OCI-LY7 (cell line): Measurements from ENCODE around the gene ABHD18. TPM values are rescaled to one million over a fixed set of nuclear protein-coding genes. Genes with fewer than 3 reads are reported as not detected.

Experiments used
- BruUV-seq: library from RNA; stranded (reverse); fragments of 400-500 nt; replicated peaks from 2 replicates; lab custom pipeline; 2021; lab: Mats Ljungman, UMichigan
- CTCF ChIA-PET: fragments of 300-600 bp; sonication (Branson Sonifier 250); formaldehyde crosslinking; loops from one replicate; lab custom pipeline; 2022; ENCODE audit warnings: antibody characterized with exemption; ENCODE audit not compliant: unreplicated experiment; lab: Charles Lee
- POLR2A ChIA-PET: fragments of 300-600 bp; sonication (Branson Sonifier 250); formaldehyde crosslinking; loops from one replicate; lab custom pipeline; 2022; ENCODE audit warnings: antibody characterized with exemption; lab: Charles Lee
- DNase-seq: peaks from one replicate; pipeline ENCODE4 v3.0.0-alpha.2; 2015; ENCODE audit warnings: low spot score
- H2AFZ ChIP-seq: fragments of 200-600 bp; sonication (generic), shearing (Covaris generic); 2 replicates; pipeline ENCODE4 v1.6.1; 2014; ENCODE audit warnings: mild to moderate bottlenecking, antibody characterized with exemption, low read length, moderate library complexity
- H3K27ac ChIP-seq: fragments of 200-600 bp; sonication (generic); 2 replicates; pipeline ENCODE4 v1.5.1; 2014; ENCODE audit warnings: mixed run types, low read depth, mild to moderate bottlenecking, moderate library complexity, low read length, inconsistent platforms; ENCODE audit not compliant: poor library complexity, severe bottlenecking
- H3K36me3 ChIP-seq: fragments of 200-600 bp; sonication (generic); 2 replicates; pipeline ENCODE4 v1.6.1; 2014; ENCODE audit warnings: mild to moderate bottlenecking, antibody characterized with exemption, low read length, moderate library complexity, mixed read lengths; ENCODE audit not compliant: insufficient read depth
- H3K4me1 ChIP-seq: fragments of 200-600 bp; sonication (generic); 2 replicates; pipeline ENCODE4 v1.5.1; 2014; ENCODE audit warnings: mild to moderate bottlenecking, low read length; ENCODE audit not compliant: insufficient read depth, poor library complexity, severe bottlenecking
- H3K4me2 ChIP-seq: fragments of 200-600 bp; sonication (generic); 2 replicates; pipeline ENCODE4 v1.6.1; 2014; ENCODE audit warnings: mild to moderate bottlenecking, low read length
- H3K4me3 ChIP-seq: fragments of 200-600 bp; sonication (generic); 2 replicates; pipeline ENCODE4 v1.5.1; 2014; ENCODE audit warnings: mild to moderate bottlenecking, low read depth, low read length; ENCODE audit not compliant: poor library complexity, severe bottlenecking
- H3K79me2 ChIP-seq: fragments of 200-600 bp; sonication (generic); 2 replicates; pipeline ENCODE4 v1.6.1; 2016; ENCODE audit warnings: low read depth, mild to moderate bottlenecking, low read length, moderate library complexity, mixed read lengths; ENCODE audit not compliant: insufficient read depth
- H3K9me2 ChIP-seq: fragments of 200-600 bp; sonication (generic); 2 replicates; pipeline ENCODE4 v1.6.1; 2016; ENCODE audit warnings: mild to moderate bottlenecking, low read length, mixed read lengths; ENCODE audit not compliant: insufficient read depth
- H3K9me3 ChIP-seq: fragments of 200-600 bp; sonication (generic); 2 replicates; pipeline ENCODE4 v1.6.1; 2014; ENCODE audit warnings: mild to moderate bottlenecking, mixed run types, low read length, mixed read lengths
- H4K20me1 ChIP-seq: fragments of 200-600 bp; sonication (generic); 2 replicates; pipeline ENCODE4 v1.6.1; 2014; ENCODE audit warnings: mild to moderate bottlenecking, antibody characterized with exemption, low read length, moderate library complexity, mixed read lengths; ENCODE audit not compliant: insufficient read depth
- EZH2phosphoT487 ChIP-seq: fragments of 200-600 bp; sonication (generic); IDR thresholded peaks from 2 replicates; pipeline ENCODE4 v1.6.1; 2018; ENCODE audit warnings: low read depth, borderline replicate concordance, mild to moderate bottlenecking, mixed run types, antibody characterized with exemption, low read length, moderate library complexity, mixed read lengths
- intact Hi-C: fragments of 100-400 bp; cut with micrococcal nuclease; formaldehyde crosslinking; loops from one replicate; pipeline ENCODE4 v1.10.0; 2022; ENCODE audit not compliant: unreplicated experiment
- total RNA-seq, 2 experiments: library from RNA; depleted of rRNA in 1 of 2; stranded (reverse); fragments of >200 nt in 1 of 2; shearing (Covaris generic) in 1 of 2; gene quantifications; 2 replicates each; pipeline ENCODE4 v1.2.3, GENCODE V29; 2014 to 2022
- TF ChIP-seq, protein P1 (sequence below): fragments of 200-600 bp; sonication (generic); conservative IDR thresholded peaks from 2 replicates; pipeline ENCODE4 v1.5.1; 2014; ENCODE audit warnings: mild to moderate bottlenecking, antibody characterized with exemption, low read length, moderate library complexity, mixed read lengths

Gene ABHD18
- total RNA-seq, 2 experiments from 2014 or later: 10.4 to 12.7 TPM

GRCh38 chr4:127997534-127998388, 32.6 kb downstream of the ABHD18 start:
- Histone ChIP-seq H3K4me1 (peaks cover 5% of the 10 kb centered on the region), H3K36me3 (peaks cover 24% of the 10 kb centered on the region; the same call in 1 of the 2 replicates), H2AFZ (no peak overlapping the region), H3K79me2 (no peaks in the 10 kb centered on the region), H3K4me2 (no peak overlapping the region), H3K9me3 (peaks cover 7% of the 10 kb centered on the region), H3K4me3 (no peak overlapping the region), H3K27ac (peak overlapping the region; percentile 3), H3K9me2 (no peaks in the 10 kb centered on the region), H4K20me1 (no peaks in the 10 kb centered on the region)
- TF ChIP-seq EZH2phosphoT487: no peak
- TF ChIP-seq, protein P1, sequence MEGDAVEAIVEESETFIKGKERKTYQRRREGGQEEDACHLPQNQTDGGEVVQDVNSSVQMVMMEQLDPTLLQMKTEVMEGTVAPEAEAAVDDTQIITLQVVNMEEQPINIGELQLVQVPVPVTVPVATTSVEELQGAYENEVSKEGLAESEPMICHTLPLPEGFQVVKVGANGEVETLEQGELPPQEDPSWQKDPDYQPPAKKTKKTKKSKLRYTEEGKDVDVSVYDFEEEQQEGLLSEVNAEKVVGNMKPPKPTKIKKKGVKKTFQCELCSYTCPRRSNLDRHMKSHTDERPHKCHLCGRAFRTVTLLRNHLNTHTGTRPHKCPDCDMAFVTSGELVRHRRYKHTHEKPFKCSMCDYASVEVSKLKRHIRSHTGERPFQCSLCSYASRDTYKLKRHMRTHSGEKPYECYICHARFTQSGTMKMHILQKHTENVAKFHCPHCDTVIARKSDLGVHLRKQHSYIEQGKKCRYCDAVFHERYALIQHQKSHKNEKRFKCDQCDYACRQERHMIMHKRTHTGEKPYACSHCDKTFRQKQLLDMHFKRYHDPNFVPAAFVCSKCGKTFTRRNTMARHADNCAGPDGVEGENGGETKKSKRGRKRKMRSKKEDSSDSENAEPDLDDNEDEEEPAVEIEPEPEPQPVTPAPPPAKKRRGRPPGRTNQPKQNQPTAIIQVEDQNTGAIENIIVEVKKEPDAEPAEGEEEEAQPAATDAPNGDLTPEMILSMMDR: peak; percentile 72
- ChIA-PET POLR2A (interaction anchor here (0.7 to 1.0 kb wide), 5 partner anchors 9 to 335 kb away, joined by 3 to 5 read pairs (median 4); partner anchors contain the start of gene LARP1B), CTCF (no interaction called here)
- peak; percentile 66 for DNase-seq
- intact Hi-C loops: no loop called here
- BruUV-seq: no TSS peak

- no peaks in the 10 kb centered on the region for H3K9me2 ChIP-seq
- DNase-seq: no peak
- H4K20me1 ChIP-seq: no peaks in the 10 kb centered on the region
- no peaks in the 10 kb centered on the region for H3K79me2 ChIP-seq
- no peak overlapping the region for H3K27ac ChIP-seq
- ChIA-PET POLR2A (interaction anchor here (0.7 to 1.5 kb wide), 5 partner anchors 9 to 54 kb away, joined by 3 to 7 read pairs (median 4); no protein-coding TSS in a partner anchor), CTCF (no interaction called here)
- no peak overlapping the region for H2AFZ ChIP-seq
- no peaks in the 10 kb centered on the region for H3K9me3 ChIP-seq
- no peak overlapping the region for H3K4me2 ChIP-seq
- TF ChIP-seq, protein P1: no peak
- no peak for TF ChIP-seq EZH2phosphoT487
- 0 out of 2 replicates have a peak, but pooled peaks cover 5% of the 10 kb centered on the region for H3K36me3 ChIP-seq
- H3K4me3 ChIP-seq: no peak overlapping the region
- no TSS peak for BruUV-seq
- H3K4me1 ChIP-seq: no peaks in the 10 kb centered on the region
- intact Hi-C loops: no loop called here
These were observed 41.4 kb downstream of the ABHD18 start for GRCh38 chr4:128006592-128006991.

DNA sequence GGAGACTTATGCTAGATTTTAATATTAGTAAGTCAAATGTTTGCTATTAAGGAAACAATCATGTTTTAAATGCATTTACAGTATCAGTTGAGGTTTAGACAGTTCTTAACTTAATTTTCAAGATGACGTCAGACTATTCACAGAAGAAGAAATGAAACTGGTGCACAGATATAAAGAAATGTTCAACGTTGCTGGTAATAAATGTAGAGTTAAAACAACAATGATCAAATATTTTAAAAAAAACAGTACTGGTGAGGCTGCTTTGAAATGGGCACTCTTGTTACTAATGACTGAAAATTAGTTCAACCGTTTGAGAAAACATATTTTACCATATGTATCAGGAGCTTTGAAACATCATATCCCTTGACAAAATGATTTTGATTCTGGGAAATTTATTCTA, 44.2 kb downstream of the ABHD18 start:
- H3K4me1 ChIP-seq: no peaks in the 10 kb centered on the region
- H3K4me2 ChIP-seq: no peak overlapping the region
- no TSS peak for BruUV-seq
- no peaks in the 10 kb centered on the region for H3K9me2 ChIP-seq
- no peaks in the 10 kb centered on the region for H3K9me3 ChIP-seq
- TF ChIP-seq EZH2phosphoT487: no peak
- TF ChIP-seq, protein P1: no peak
- H4K20me1 ChIP-seq: no peaks in the 10 kb centered on the region
- H2AFZ ChIP-seq: no peak overlapping the region
- no peaks in the 10 kb centered on the region for H3K79me2 ChIP-seq
- DNase-seq: no peak
- ChIA-PET POLR2A (interaction anchor here (0.8 to 1.1 kb wide), 2 partner anchors 10 to 120 kb away, joined by 4 to 6 read pairs; no protein-coding TSS in a partner anchor), CTCF (no interaction called here)
- H3K36me3 ChIP-seq: no peaks in the 10 kb centered on the region
- no peak overlapping the region for H3K4me3 ChIP-seq
- intact Hi-C loops: no loop called here
- no peak overlapping the region for H3K27ac ChIP-seq
